GM19455 (cell line): ENCODE data around the gene IDH3A.

Source experiments
- ATAC-seq: cut with Tn5 transposase; IDR thresholded peaks from one replicate; pipeline ENCODE4 v1.9.1; 2021; ENCODE audit not compliant: unreplicated experiment

Gene IDH3A

GRCh38 chr15:78164010-78164409 is 14.8 kb downstream of the IDH3A start:
- no peak for ATAC-seq

GRCh38 chr15:78167227-78167888 is 18.2 kb downstream of the IDH3A start:
- ATAC-seq: peak; percentile 79

- ATAC-seq: no peak
Measured at GRCh38 chr15:78168608-78169007, 19.4 kb downstream of the IDH3A start.

GRCh38 chr15:78170848-78171773 is 21.9 kb downstream of the IDH3A start:
- ATAC-seq: no peak

GRCh38 chr15:78171864-78172472 is 22.8 kb downstream of the IDH3A start:
- no peak for ATAC-seq

- ATAC-seq: no peak
Measured at GRCh38 chr15:78174401-78174800, 25.2 kb downstream of the IDH3A start.

- no peak for ATAC-seq
Measured at GRCh38 chr15:78175330-78175729, 26.2 kb downstream of the IDH3A start.

- ATAC-seq: no peak
Measured at GRCh38 chr15:78177447-78177873, 28.3 kb downstream of the IDH3A start.

- no peak for ATAC-seq
Measured at GRCh38 chr15:78178064-78178463, 28.9 kb downstream of the IDH3A start.

- ATAC-seq: no peak
Measured at GRCh38 chr15:78179286-78179840, 30.2 kb downstream of the IDH3A start.

GRCh38 chr15:78179906-78180305 is 30.7 kb downstream of the IDH3A start:
- ATAC-seq: no peak

- no peak for ATAC-seq
Measured at GRCh38 chr15:78182336-78182700, 33.2 kb downstream of the IDH3A start.

- ATAC-seq: no peak
Measured at GRCh38 chr15:78182821-78183220, 33.7 kb downstream of the IDH3A start.

- ATAC-seq: no peak
Measured at GRCh38 chr15:78192826-78193594, 43.8 kb downstream of the IDH3A start.

GRCh38 chr15:78193731-78194567 is 44.8 kb downstream of the IDH3A start:
- no peak for ATAC-seq

- no peak for ATAC-seq
Measured at GRCh38 chr15:78194568-78194925, 45.4 kb downstream of the IDH3A start.

GRCh38 chr15:78195735-78196201 is 46.6 kb downstream of the IDH3A start:
- peak; percentile 57 for ATAC-seq

GRCh38 chr15:78197632-78198031 is 48.5 kb downstream of the IDH3A start:
- no peak for ATAC-seq

GRCh38 chr15:78200276-78200930 is 51.2 kb downstream of the IDH3A start:
- no peak for ATAC-seq
